ENCODE measurements around the gene ZC3H7B. TPM values are rescaled to one million over a fixed set of nuclear protein-coding genes. Genes with fewer than 3 reads are reported as not detected.
"Not testable (repeated sequence)": the region's sequence is repeated elsewhere in the genome, so short reads cannot be mapped to it uniquely, and the experiment has no call there.

ZC3H7B gene
- polyA plus RNA-seq, 3 donors, result 0.31 to 15.7 (median 0.49) TPM

DNA sequence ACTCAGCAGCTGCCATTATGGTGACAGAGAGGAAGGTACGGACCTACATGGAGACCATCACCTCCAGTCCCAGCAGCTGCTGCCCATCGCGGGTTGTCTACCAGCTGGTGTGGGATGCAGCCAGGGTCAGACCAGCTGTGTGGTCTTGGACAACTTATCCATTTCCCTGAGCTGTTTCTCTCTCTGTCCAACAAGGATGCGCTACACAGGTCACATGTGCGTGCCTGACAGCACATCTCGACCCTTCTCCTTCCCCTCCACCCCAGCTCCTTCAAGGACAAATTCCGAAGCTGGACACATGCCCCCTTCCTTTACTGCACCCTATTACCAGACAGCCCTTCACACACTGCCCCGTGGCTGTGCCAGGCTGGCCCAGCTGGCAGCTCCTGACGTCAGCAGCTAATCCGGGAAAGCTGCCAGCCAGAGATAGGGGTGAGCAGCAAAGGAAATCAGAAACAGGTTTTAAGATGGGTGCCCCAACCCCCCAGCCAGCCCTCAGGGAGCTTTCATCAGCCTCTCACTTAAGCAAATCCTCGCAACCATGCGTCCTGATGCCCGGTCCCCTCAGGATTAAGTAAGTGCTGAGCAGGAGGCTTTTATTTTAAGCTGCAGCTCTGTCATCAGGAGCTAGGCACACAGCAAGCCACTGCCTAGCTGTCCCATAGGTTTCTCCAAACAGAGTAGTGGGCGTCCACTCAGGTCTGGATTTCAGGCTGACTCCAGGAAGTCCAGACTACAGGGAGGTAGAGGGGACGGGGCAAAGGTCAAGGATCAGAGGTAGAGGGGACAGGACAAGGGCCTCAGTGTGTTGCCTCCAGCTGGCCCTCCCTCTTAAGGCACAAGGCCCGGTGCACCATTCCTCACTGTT lies 100.7 kb downstream of the ZC3H7B start:
- intact Hi-C loops (cut with micrococcal nuclease), result loop anchor here in 1 of 2 donors (2.0 to 10.0 kb wide), 2 partner anchors 115 to 193 kb away; no protein-coding TSS in a partner anchor
- Histone ChIP-seq H3K4me2 (replicated peaks; ENCODE audit: extremely low read depth, low read length, poor library complexity, severe bottlenecking) (no peak overlapping the region), H3K9me3 (replicated peaks in 1 of 2; ENCODE audit: control insufficient read depth in 1 of 2, insufficient read depth in 1 of 2, low read length in 2 of 2) (no peaks in the 10 kb centered on the region), H3K27me3 (ENCODE audit: control insufficient read depth in 2 of 2, insufficient read depth in 2 of 2, low read length in 2 of 2) (no peaks in the 10 kb centered on the region), H3K4me3 (replicated peaks in 1 of 3; ENCODE audit: low read depth in 2 of 3, low read length in 3 of 3) (no peak overlapping the region), H3K4me1 (ENCODE audit: control insufficient read depth in 1 of 2, insufficient read depth in 2 of 2, low read length in 2 of 2) (no peaks in the 10 kb centered on the region), H3K36me3 (replicated peaks in 1 of 2; ENCODE audit: control insufficient read depth in 1 of 2, insufficient read depth in 2 of 2, low read length in 2 of 2) (no peaks in the 10 kb centered on the region), H3K9ac (ENCODE audit: insufficient read depth, low read length, poor library complexity, severe bottlenecking) (no peak overlapping the region), H4K20me1 (ENCODE audit: insufficient read depth, low read length) (no peaks in the 10 kb centered on the region), H3K79me2 (ENCODE audit: insufficient read depth, low read length) (no peaks in the 10 kb centered on the region), H2AFZ (ENCODE audit: insufficient read depth, low read depth, low read length, poor library complexity, severe bottlenecking) (peak overlapping the region; percentile 24), H3K27ac (ENCODE audit: low read depth in 1 of 2, low read length in 2 of 2) (no peak overlapping the region)
- 55% methylated on average over 8 of the region's 16 CpGs for WGBS (ENCODE audit: insufficient coverage)
- H3K9me3 Mint-ChIP-seq, result no peaks in the 10 kb centered on the region
- H3K4me1 Mint-ChIP-seq, result peaks cover 10% of the 10 kb centered on the region
- peak overlapping the region in 1 of 7 donors; percentile 12 for H3K27ac Mint-ChIP-seq
- H3K27me3 Mint-ChIP-seq (ENCODE audit: low read depth in 3 of 3), result peaks cover 3 to 6% (median 3%) of the 10 kb centered on the region in 3 donors
- H3K4me3 Mint-ChIP-seq, result no peak overlapping the region
- DNase-seq, result no peak
- TF ChIP-seq, protein P1, sequence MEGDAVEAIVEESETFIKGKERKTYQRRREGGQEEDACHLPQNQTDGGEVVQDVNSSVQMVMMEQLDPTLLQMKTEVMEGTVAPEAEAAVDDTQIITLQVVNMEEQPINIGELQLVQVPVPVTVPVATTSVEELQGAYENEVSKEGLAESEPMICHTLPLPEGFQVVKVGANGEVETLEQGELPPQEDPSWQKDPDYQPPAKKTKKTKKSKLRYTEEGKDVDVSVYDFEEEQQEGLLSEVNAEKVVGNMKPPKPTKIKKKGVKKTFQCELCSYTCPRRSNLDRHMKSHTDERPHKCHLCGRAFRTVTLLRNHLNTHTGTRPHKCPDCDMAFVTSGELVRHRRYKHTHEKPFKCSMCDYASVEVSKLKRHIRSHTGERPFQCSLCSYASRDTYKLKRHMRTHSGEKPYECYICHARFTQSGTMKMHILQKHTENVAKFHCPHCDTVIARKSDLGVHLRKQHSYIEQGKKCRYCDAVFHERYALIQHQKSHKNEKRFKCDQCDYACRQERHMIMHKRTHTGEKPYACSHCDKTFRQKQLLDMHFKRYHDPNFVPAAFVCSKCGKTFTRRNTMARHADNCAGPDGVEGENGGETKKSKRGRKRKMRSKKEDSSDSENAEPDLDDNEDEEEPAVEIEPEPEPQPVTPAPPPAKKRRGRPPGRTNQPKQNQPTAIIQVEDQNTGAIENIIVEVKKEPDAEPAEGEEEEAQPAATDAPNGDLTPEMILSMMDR (IDR thresholded peaks at IDR 0.05), result no peak
- no peaks in the 10 kb centered on the region for H3K36me3 Mint-ChIP-seq

DNA sequence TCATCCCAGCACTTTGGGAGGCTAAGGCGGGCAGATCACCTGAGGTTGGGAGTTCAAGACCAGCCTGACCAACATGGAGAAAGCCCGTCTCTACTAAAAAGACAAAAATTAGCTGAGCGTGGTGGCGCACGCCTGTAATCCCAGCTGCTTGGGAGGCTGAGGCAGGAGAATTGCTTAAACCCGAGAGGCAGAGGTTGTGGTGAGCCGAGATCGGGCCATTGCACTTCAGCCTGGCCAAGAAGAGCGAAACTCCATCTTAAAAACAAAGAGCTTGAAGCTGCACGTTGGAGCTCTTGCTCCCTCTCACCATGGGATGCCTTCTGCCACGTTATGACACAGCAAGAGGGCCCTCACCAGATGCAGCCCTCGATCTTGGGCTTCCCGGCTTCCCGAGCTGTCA lies 101.5 kb downstream of the ZC3H7B start:
- H3K4me3 Mint-ChIP-seq; H3K27me3 Mint-ChIP-seq (ENCODE audit: low read depth in 3 of 3); H3K36me3 ChIP-seq (replicated peaks in 1 of 2; ENCODE audit: control insufficient read depth in 1 of 2, insufficient read depth in 2 of 2, low read length in 2 of 2); H3K79me2 ChIP-seq (ENCODE audit: insufficient read depth, low read length); H3K9ac ChIP-seq (ENCODE audit: insufficient read depth, low read length, poor library complexity, severe bottlenecking); H4K20me1 ChIP-seq (ENCODE audit: insufficient read depth, low read length); H3K4me2 ChIP-seq (replicated peaks; ENCODE audit: extremely low read depth, low read length, poor library complexity, severe bottlenecking); H3K4me3 ChIP-seq (replicated peaks in 1 of 3; ENCODE audit: low read depth in 2 of 3, low read length in 3 of 3); H3K9me3 ChIP-seq (replicated peaks in 1 of 2; ENCODE audit: control insufficient read depth in 1 of 2, insufficient read depth in 1 of 2, low read length in 2 of 2); H3K9me3 Mint-ChIP-seq; H3K27ac ChIP-seq (ENCODE audit: low read depth in 1 of 2, low read length in 2 of 2); DNase-seq; H3K4me1 Mint-ChIP-seq; H3K36me3 Mint-ChIP-seq; H3K4me1 ChIP-seq (ENCODE audit: control insufficient read depth in 1 of 2, insufficient read depth in 2 of 2, low read length in 2 of 2); H3K27me3 ChIP-seq (ENCODE audit: control insufficient read depth in 2 of 2, insufficient read depth in 2 of 2, low read length in 2 of 2); H2AFZ ChIP-seq (ENCODE audit: insufficient read depth, low read depth, low read length, poor library complexity, severe bottlenecking): not testable (repeated sequence)
- H3K27ac Mint-ChIP-seq, result peak overlapping the region in 1 of 7 donors; percentile 40
- WGBS (ENCODE audit: insufficient coverage), result 94% methylated on average over 13 of the region's 14 CpGs
- intact Hi-C loops (cut with micrococcal nuclease), result loop anchor here in 1 of 2 donors (2.0 to 10.0 kb wide), 2 partner anchors 114 to 192 kb away; no protein-coding TSS in a partner anchor

All from CD14-positive monocyte (primary cell).